ENCODE measurements around the gene RPL9. TPM values are rescaled to one million over a fixed set of nuclear protein-coding genes. Genes with fewer than 3 reads are reported as not detected.

Gene RPL9
- total and polyA plus RNA-seq, 2 of the 13 experiments (the other 11 are each of a cell fraction or from before 2014, with no cell fraction given): 993 to 2,148 TPM

DNA sequence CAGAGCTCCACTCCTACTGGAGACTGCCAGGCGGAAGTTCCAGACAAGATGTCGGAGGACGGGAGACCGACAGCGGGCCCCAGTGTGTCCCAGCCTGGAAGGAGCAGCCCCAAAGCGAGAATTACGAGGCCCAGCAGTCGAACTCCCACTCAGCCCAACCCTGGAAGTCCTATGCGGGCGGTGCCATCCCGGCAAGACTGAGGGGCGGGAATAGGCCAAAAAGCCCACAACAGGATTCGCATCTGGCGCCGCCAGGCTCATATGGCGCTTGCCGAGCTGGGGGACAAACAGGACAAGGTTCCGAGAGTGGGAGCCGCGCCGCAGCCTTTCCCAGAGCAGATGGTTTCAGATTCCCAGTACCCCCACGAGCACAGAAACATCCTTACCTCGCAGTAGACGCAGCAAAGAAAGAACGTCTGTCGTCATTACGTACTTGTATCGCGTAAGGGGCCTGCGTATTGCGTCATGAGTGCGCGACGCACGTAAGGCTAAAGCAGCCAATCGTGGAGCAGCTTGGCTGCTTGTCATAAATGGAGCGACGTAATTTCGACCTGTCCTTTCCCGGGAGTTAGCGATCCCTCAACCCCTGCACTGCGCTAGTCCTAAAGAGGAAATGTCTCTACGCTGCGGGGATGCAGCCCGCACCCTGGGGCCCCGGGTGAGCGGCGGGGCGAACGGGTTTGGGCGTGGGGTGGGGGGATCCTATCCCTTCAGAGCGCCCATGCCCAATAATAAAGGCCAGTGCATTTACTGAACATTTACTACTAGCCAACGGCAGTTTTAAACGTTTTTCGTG is at the start of gene RPL9, which contains the start of gene LIAS (continued):
- TF ChIP-seq THAP9 (CRISPR knock-in tag; IDR thresholded peaks at IDR 0.05; ENCODE audit: borderline replicate concordance): peak; percentile 67; the same call in 1 of the 2 replicates
- TF ChIP-seq, protein P1, sequence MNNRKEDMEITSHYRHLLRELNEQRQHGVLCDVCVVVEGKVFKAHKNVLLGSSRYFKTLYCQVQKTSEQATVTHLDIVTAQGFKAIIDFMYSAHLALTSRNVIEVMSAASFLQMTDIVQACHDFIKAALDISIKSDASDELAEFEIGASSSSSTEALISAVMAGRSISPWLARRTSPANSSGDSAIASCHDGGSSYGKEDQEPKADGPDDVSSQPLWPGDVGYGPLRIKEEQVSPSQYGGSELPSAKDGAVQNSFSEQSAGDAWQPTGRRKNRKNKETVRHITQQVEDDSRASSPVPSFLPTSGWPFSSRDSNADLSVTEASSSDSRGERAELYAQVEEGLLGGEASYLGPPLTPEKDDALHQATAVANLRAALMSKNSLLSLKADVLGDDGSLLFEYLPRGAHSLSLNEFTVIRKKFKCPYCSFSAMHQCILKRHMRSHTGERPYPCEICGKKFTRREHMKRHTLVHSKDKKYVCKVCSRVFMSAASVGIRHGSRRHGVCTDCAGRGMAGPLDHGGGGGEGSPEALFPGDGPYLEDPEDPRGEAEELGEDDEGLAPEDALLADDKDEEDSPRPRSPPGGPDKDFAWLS (CRISPR knock-in tag; IDR thresholded peaks at IDR 0.05; ENCODE audit: borderline replicate concordance): 0 out of 2 replicates have a peak, but pooled peaks have one; percentile 41
- TF ChIP-seq, protein P2, sequence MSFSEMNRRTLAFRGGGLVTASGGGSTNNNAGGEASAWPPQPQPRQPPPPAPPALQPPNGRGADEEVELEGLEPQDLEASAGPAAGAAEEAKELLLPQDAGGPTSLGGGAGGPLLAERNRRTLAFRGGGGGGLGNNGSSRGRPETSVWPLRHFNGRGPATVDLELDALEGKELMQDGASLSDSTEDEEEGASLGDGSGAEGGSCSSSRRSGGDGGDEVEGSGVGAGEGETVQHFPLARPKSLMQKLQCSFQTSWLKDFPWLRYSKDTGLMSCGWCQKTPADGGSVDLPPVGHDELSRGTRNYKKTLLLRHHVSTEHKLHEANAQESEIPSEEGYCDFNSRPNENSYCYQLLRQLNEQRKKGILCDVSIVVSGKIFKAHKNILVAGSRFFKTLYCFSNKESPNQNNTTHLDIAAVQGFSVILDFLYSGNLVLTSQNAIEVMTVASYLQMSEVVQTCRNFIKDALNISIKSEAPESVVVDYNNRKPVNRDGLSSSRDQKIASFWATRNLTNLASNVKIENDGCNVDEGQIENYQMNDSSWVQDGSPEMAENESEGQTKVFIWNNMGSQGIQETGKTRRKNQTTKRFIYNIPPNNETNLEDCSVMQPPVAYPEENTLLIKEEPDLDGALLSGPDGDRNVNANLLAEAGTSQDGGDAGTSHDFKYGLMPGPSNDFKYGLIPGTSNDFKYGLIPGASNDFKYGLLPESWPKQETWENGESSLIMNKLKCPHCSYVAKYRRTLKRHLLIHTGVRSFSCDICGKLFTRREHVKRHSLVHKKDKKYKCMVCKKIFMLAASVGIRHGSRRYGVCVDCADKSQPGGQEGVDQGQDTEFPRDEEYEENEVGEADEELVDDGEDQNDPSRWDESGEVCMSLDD (CRISPR knock-in tag; IDR thresholded peaks at IDR 0.05; ENCODE audit: borderline replicate concordance): peak; percentile 78; the same call in 1 of the 2 replicates
- TF ChIP-seq ATF7 (IDR thresholded peaks at IDR 0.05): peak; percentile 98
- peak; percentile 97 for TF ChIP-seq ATF7 (CRISPR knock-in tag; IDR thresholded peaks at IDR 0.05)
- no peak for TF ChIP-seq ZNF512 (CRISPR knock-in tag; IDR thresholded peaks at IDR 0.05)

All from HepG2 (cell line).